Measurements from ENCODE around the gene SAE1.
"Not testable (repeated sequence)": the region's sequence is repeated elsewhere in the genome, so short reads cannot be mapped to it uniquely, and the experiment has no call there.

Gene SAE1

DNA sequence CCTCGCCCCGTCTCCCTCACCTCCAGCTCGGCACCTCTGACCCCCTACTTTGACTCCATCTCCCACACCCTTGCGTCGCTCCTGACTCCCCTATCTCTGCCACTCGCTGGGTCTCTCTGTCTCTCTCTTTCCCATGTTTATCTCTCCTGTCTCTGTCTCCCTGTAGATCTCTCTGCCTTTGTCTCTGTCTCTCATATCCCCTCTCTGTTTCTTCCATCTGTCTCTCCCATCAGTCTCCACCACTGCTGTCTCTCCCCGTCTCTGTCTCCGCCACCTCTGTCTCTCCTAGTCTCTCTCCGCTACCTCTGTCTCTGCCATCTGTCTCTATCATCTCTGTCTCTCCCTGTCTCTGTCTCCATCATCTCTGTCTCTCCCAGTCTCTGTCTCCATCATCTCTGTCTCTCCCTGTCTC, 112.7 kb downstream of the SAE1 start:
- Histone ChIP-seq H3K4me3 (peak overlapping the region; percentile 4 to 59 (median 46); a peak in 15 of 20 replicates), H4K20me1 (peaks cover 0 to 13% (median 6%) of the 10 kb centered on the region in 11 experiments; a peak in 7 of 22 replicates), H3K36me3 (no peaks in the 10 kb centered on the region), H3K4me1 (peaks cover 43 to 60% (median 52%) of the 10 kb centered on the region in 10 experiments), H3K27me3 (peaks cover 30 to 53% (median 51%) of the 10 kb centered on the region in 11 experiments), H3K9me3 (replicated peaks in 1 of 11) (no peaks in the 10 kb centered on the region), H3K27ac (peak overlapping the region; percentile 62 to 88 (median 77); a peak in 20 of 22 replicates), H3K4me2 (peak overlapping the region; percentile 56 to 96 (median 87)), H3K9ac (peak overlapping the region; percentile 49 to 81 (median 72); a peak in 19 of 22 replicates)
- no peak for TF ChIP-seq Cebpa-rat (IDR thresholded peaks at IDR 0.05)

- peak in 7 of 11 experiments; percentile 24 to 93 (median 73); a peak in 12 of 22 replicates for TF ChIP-seq Cebpa-rat (IDR thresholded peaks at IDR 0.05)
- Histone ChIP-seq H3K27ac (peak overlapping the region; percentile 62 to 88 (median 77); a peak in 21 of 22 replicates), H4K20me1 (peaks cover 0 to 13% (median 6%) of the 10 kb centered on the region in 11 experiments; a peak in 7 of 22 replicates), H3K4me1 (peaks cover 43 to 58% (median 52%) of the 10 kb centered on the region in 10 experiments), H3K27me3 (peaks cover 30 to 48% (median 46%) of the 10 kb centered on the region in 11 experiments), H3K9ac (peak overlapping the region; percentile 55 to 81 (median 72); a peak in 21 of 22 replicates), H3K9me3 (replicated peaks in 1 of 11) (no peaks in the 10 kb centered on the region), H3K4me2 (peak overlapping the region; percentile 66 to 96 (median 87)), H3K36me3 (no peaks in the 10 kb centered on the region), H3K4me3 (peak overlapping the region; percentile 4 to 59 (median 46); a peak in 15 of 20 replicates)
These were observed 113.3 kb downstream of the SAE1 start for GRCh38 chr19:47243776-47244547.

DNA sequence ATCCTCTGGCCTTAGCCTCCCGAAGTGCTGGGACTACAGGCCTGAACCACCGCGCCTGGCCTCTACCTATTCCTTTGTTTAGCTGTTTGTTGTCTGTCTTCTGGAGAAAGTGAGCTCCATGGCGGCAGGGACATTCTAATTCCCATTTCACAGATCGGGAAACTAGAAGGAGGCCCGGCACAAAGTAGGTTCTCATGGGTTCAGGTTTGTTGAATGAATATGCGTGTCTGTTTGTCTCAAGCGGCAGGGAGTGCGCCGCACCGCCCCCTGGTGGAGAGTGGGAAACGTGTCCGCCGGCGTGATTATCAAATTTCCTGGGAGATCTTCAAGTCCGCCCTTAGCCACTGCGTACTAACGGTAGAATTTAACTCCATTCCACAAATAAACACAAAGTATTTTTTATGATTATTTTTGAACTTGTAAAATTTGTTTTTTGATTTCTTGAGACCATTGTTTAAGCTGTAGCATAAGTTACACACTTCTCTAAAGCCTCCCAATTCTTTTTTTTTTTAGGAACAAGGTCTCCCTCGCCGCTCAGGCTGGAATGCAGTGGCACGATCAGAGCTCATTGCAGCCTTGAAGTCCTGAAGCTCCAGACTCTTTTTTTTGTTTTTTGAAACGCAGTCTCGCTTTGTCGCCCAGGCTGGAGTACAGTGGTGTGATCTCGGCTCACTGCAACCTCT, 116.8 kb downstream of the SAE1 start:
- H3K36me3 ChIP-seq: no peaks in the 10 kb centered on the region
- peaks cover 0 to 13% (median 11%) of the 10 kb centered on the region in 11 experiments; a peak in 18 of 22 replicates for H3K27me3 ChIP-seq
- H3K9ac ChIP-seq: no peak overlapping the region
- no peak overlapping the region for H3K27ac ChIP-seq
- no peak overlapping the region for H3K4me2 ChIP-seq
- TF ChIP-seq Cebpa-rat (IDR thresholded peaks at IDR 0.05): no peak
- no peak overlapping the region for H3K4me3 ChIP-seq
- no peaks in the 10 kb centered on the region for H3K9me3 ChIP-seq (replicated peaks in 1 of 11)
- H4K20me1 ChIP-seq: no peaks in the 10 kb centered on the region; a peak in 1 of 22 replicates
- peaks cover 19 to 34% (median 27%) of the 10 kb centered on the region in 10 experiments for H3K4me1 ChIP-seq

GRCh38 chr19:47253016-47253415, 122.4 kb downstream of the SAE1 start:
- H3K4me1 ChIP-seq: peaks cover 13 to 26% (median 20%) of the 10 kb centered on the region in 10 experiments
- not testable (repeated sequence) for H3K4me3 ChIP-seq; H3K36me3 ChIP-seq; H3K27ac ChIP-seq; H3K9me3 ChIP-seq (replicated peaks in 1 of 11); H3K4me2 ChIP-seq; H3K9ac ChIP-seq; H4K20me1 ChIP-seq; H3K27me3 ChIP-seq
- peak in 2 of 11 experiments; percentile 31 to 56; a peak in 2 of 22 replicates for TF ChIP-seq Cebpa-rat (IDR thresholded peaks at IDR 0.05)

GRCh38 chr19:47253467-47253881, 122.8 kb downstream of the SAE1 start:
- H3K9ac ChIP-seq: no peak overlapping the region

GRCh38 chr19:47253970-47254369, 123.3 kb downstream of the SAE1 start:
- Histone ChIP-seq H3K9me3 (replicated peaks in 1 of 11) (no peaks in the 10 kb centered on the region), H3K36me3 (peaks cover 6 to 10% (median 8%) of the 10 kb centered on the region in 11 experiments), H3K9ac (no peak overlapping the region), H3K27ac (no peak overlapping the region), H3K27me3 (no peaks in the 10 kb centered on the region), H3K4me1 (peaks cover 21 to 36% (median 29%) of the 10 kb centered on the region in 10 experiments), H4K20me1 (peaks cover 15 to 18% (median 16%) of the 10 kb centered on the region in 11 experiments; a peak in 18 of 22 replicates), H3K4me3 (no peak overlapping the region), H3K4me2 (no peak overlapping the region)
- no peak for TF ChIP-seq Cebpa-rat (IDR thresholded peaks at IDR 0.05)

More at GRCh38 chr19:47253467-47253881, 122.8 kb downstream of the SAE1 start:
- no peaks in the 10 kb centered on the region for H3K9me3 ChIP-seq (replicated peaks in 1 of 11)
- peaks cover 18 to 31% (median 24%) of the 10 kb centered on the region in 10 experiments for H3K4me1 ChIP-seq
- no peaks in the 10 kb centered on the region for H3K27me3 ChIP-seq
- H3K36me3 ChIP-seq: peaks cover under 1 to 5% (median 3%) of the 10 kb centered on the region in 11 experiments
- no peak for TF ChIP-seq Cebpa-rat (IDR thresholded peaks at IDR 0.05)
- H3K4me2 ChIP-seq: no peak overlapping the region
- no peak overlapping the region for H3K27ac ChIP-seq
- no peak overlapping the region for H3K4me3 ChIP-seq
- H4K20me1 ChIP-seq: peaks cover 10 to 13% (median 11%) of the 10 kb centered on the region in 11 experiments; a peak in 17 of 22 replicates

- Histone ChIP-seq H3K9me3 (replicated peaks in 1 of 11) (no peaks in the 10 kb centered on the region), H3K9ac (peak within 1 kb of the TSS; percentile 76 to 89 (median 83)), H3K27me3 (no peaks in the 10 kb centered on the region), H3K4me2 (peak within 1 kb of the TSS; percentile 89 to 99 (median 96)), H4K20me1 (peaks cover 19 to 38% (median 32%) of the 10 kb centered on the region in 11 experiments; a peak in 18 of 22 replicates), H3K36me3 (peaks cover 27 to 31% (median 29%) of the 10 kb centered on the region in 11 experiments), H3K4me1 (peaks cover 21 to 35% (median 28%) of the 10 kb centered on the region in 10 experiments), H3K27ac (peak within 1 kb of the TSS; percentile 84 to 96 (median 92)), H3K4me3 (peak within 1 kb of the TSS; percentile 61 to 75 (median 70))
- no peak for TF ChIP-seq Cebpa-rat (IDR thresholded peaks at IDR 0.05)
These were observed 125.5 kb downstream of the SAE1 start, which contains the start of gene CCDC9 for GRCh38 chr19:47255879-47256692. Gene CCDC9 (plus strand): TSS chr19:47256525. CDS start chr19:47258401, 1,876 bp downstream.
